DMS 273 (cell line): Measurements from ENCODE around the gene GFRA4.

Experiments used
- DNase-seq: peaks from one replicate; lab custom pipeline; 2025; ENCODE audit not compliant: unreplicated experiment; lab: John Stamatoyannopoulos, UW

The GFRA4 gene

DNA sequence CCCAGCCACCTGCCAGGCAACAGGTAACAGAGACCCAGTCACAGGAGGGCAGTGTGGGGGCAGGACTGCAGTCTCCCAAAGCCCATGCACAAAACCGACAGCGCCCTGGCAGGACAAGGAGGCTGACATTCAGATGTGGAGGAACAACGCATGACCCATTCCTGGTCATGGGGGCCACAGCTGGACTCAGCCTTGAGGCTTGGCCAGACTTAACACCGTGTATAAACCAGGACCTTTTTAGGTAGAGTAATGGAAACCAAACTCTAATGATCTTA, 8.1 kb downstream of the GFRA4 start:
- DNase-seq: no peak

DNA sequence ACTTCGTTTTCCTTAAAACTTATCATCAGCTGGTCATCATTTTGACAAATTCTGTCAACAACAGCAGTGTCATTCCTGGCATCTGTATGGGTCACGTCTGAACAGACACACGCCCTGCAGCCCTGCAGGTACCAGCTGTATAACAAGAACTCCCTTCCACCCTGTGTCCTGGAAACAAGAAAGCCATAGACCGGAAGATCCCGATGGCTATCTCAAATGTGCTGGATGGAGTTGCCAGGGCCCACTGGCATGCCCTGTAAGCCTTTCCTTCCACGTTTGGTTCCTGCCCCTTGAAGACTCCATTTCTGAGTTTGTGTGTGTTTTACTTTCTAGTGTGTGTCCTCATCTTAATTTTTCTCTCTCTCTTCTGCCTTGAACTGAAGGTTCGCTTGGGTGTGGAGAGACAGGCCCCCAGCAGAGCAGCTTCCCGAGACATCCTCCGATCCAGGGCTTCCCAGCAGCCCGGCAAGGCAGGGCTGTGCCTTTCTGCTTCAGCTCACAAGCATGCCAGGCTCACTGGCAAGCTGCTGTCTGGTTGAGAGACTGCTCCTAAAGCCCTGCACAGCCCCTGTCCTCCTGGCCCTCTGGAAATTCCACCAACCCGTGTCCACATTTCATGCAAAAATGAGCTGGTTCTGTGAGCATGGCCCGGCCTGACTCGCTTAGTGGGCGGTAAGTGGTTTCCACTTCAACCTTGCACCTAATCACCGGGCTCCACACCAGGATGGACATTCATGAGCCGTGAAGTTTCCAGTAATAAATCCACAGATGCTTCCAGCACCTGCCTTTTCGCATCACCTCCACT, 8.7 kb downstream of the GFRA4 start:
- DNase-seq: peak; percentile 44

DNA sequence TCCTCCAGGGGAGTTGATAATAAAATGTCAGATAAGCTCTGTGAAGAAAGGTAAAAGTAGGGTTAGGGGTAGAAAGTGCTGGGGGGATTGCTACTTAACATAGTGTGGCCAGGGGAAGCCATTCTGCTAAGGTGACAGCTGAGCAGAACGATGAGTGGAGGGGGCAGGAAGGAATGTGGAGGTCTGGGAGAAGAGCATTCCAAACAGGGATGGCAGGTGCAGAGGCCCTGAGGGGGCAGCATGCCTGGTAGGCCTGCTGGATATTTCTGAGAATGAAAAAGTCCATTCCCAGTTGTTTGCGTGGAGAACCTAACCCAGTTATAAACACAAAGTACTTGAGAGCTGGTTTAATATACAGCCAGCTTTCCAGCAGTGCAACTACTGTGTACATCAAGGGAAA, 9.3 kb downstream of the GFRA4 start:
- no peak for DNase-seq

DNA sequence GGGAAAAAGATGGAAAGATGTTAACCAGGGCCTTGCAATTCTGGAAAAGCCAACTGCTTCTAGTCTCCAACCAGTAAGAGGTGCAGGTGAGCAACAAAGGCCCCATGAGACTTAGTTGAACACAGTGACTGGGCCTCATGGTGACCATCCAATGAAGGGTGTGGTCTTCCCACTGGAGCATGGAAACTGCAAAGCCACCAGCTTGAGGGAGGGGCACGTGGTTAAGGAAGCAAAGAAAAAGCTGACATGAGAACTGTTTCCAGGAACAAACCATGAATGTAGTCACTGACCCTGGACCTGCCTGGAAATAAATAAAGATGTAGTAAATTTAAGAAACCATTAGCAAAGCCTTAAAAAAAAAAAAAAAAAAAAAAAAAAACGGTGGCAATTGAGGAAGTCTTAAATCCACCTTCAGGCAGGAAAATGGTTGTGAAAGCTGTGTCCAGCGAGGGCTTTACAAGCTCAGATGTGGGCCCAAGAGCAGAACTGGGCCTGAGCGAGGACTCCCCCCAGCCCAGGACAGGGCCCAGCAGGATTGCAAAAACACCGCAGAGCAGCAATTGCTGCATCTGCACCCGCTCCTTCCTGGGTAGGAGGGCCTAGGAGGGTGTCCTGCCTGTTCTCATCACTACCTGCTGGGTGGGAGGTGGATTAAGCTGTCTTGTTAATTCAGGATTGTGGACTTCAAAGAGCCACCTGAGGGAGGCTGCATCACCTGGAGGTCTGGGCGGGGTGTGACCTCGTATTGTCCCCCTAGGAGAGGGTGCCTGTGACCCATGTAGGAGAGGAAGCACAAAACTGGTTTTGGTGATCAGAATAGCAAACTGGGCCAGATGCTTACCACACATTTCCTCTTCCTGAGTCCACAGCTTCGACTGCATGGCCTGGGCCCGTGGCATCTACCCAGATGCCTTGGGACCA, 10.3 kb downstream of the GFRA4 start:
- no peak for DNase-seq

DNA sequence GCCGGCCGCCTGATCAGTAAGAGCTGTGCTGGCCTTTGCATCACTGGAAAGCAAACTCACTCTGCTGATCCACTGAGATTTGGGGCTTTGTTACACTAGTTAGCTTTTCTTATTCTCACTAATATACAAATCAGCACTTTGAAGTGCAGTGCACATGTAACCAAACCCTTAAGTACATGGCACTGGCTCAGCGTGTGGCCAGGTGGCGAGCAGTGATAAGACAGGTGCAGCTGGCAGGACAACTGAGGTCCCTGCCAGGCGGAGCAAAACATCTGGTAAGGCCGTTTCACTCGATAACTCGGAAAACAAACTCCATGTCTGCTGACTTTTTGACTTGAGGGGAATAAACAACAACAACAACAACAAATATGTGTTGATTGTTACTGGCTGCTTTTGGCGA, 11.0 kb downstream of the GFRA4 start:
- DNase-seq: peak; percentile 54

DNA sequence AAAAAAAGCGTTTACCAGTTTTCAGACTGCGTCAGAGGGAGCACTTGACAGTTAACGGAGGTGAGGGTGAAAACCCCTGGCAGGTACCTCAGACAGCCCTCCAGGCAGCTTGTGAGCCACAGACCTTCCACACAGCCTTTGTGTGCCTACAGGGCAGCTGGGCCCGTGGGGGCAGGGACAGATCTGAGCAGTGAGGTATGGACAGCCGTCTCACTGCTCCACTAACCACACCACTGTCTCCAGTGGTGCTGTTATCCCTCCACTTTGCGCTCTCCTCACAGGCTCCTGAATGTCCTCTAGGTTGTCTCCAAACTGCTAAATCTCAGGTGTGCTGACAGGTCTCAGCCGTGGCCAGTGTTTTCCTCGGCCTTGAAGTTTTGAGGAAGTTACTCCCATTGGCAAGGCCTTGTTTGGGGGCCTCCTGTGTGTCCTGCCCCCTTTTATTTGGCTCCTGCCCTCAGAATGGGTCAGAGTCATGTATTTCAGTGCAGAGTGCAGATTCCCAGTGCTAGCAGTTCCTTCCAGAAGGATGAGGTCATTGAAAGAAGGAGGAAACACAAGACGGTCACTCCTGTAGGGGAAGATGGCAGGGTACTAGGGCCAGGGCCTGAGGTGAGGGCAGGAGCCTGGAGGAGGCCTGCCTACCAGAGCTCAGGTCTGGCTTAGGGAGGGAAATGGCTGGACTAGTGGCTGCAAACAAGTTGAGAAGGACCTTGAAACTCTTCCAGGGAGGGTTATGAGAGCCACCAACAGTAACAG, 11.8 kb downstream of the GFRA4 start:
- DNase-seq: no peak

DNA sequence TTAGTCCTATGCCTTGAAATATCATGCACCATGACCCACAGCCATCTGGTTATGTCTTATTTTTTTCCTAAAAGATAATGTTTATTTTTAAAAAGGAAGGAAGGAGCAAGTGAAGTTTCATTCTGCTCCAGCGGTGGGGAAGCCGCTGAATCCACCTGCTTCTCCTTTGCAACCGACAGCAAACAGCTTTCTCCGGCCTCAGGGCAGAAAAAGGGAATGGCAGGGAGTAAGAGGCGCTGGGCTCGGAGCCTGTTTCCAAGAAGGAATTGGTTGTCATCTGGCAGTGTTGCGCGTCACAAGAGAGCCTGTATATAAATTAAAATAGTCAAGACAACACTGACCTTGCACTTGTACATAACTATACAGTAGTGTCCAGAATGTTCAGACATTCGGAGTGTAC, 14.2 kb downstream of the GFRA4 start:
- no peak for DNase-seq

DNA sequence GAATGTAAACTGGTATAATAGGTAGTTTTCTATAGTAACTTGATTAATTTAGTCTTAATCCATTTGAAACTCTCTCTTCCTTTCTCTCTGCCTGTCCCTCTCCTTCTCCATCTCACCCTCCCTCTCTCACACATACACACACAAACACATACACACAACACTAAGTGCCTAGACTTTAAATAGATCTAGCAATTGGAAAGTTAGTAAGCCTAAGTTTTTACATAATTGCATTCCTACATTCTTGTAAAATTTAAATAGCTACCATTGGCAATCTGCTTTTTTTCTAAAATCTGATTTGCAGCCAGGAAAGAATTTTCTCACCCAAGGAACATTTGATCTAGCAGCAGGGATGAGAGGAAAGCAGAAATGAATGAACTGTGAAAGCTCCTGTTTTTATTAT, 15.7 kb downstream of the GFRA4 start:
- DNase-seq: no peak

DNA sequence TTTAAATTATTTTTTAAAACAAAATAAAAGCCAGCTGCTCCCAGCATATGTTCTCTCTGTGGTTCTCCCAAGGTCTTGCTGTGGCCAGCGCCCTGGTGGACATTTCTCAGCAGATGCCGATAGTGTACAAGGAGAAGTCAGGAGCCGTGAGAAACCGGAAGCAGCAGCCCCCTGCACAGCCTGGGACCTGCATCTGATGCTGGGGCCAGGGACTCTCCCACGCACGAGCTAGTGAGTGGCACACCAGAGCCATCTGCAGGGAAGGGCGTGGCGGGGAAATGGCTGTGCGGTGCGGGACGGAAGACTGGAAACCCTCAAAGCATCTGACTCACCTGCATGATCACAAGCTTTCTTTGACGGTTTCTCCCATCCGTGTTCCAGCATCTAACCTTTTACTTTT, 16.5 kb downstream of the GFRA4 start:
- no peak for DNase-seq

DNA sequence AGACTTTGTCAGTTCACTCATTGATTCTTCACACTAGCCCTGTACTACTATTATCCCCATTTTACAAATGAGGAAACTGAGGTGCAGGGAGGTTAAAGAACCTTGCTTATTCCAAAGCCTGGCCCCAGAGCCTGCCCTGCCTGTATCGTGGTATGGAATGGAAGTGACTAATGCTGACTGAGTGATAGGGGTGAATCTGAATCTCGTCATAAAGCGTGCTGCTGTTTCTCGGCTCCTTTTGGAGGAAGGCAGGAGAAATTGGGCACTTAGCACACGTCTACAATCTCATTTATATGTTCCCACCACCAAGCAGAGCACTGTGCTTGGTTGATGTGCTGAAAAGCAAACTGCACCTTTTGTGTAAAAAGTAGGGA, 17.1 kb downstream of the GFRA4 start:
- DNase-seq: no peak

DNA sequence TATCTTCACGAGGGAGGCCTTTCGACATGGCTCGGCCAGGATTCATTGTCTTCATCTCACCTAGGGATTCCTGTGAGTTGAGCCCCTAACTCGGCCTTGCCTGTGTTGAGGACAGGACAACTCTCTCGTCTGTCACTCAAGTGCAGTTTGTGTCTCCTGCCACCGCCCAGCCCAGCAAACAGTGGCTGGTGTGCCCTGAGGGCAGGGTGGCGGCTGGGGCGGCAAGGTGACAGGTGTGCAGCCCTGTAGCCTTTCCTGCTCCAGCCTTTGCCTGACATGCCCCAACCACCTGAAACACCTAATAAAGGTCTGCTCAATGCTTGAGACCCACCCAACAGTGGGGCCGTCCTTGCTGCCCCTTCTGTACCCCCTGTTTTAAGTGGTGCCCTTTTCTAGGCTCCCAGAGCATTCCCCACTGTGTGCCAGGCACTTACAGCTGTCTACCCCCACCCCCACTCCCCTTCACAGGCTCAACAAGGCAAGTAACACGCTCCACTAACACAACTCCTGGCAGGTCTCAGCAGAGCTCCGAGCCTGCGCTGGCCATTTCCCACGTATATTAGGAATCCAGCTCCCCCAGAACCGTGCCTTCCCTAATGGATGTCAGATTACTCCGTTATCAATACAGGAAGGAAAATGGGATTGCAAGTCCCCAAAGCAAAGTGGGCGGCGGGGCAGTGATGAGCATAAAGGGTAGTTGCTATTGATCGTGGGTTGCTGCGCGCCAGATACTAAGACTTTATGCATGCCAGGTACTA, 17.7 kb downstream of the GFRA4 start:
- DNase-seq: no peak

DNA sequence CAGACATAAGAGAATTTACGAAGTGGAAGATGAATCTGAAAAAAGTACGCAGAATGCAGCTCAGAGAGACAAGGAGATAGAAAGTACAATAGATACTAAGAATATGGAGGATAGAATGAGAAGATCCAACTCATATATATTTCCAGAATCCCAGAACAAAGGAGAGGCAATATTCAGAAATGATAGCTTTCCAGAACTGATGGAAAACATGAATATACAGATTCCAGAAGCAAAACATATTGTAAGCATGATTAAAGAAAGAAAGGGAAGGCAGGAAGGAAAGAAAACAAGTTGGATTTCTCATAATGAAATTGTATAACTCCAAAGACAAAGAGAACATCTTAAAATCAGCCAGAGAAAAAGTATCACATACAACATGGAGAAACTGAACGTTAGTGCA, 22.9 kb downstream of the GFRA4 start:
- DNase-seq: no peak

DNA sequence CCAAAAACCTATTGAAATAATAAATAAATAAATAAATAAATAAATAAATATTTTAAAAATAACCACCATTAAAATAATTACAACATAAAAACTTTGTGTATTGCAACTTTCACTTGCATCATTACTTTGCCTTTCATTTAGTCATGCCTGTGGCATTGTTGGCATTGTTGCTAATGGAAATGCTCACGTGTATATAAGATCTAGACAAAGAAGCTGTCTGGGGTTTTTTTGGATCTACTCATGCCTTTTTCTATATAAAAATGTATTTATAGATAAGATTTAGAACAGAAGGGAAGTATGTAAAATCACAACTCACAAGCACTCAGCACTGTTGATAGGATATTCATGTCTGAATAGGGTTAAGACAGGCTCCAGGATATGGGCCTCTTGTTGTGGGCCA, 27.9 kb downstream of the GFRA4 start:
- no peak for DNase-seq

DNA sequence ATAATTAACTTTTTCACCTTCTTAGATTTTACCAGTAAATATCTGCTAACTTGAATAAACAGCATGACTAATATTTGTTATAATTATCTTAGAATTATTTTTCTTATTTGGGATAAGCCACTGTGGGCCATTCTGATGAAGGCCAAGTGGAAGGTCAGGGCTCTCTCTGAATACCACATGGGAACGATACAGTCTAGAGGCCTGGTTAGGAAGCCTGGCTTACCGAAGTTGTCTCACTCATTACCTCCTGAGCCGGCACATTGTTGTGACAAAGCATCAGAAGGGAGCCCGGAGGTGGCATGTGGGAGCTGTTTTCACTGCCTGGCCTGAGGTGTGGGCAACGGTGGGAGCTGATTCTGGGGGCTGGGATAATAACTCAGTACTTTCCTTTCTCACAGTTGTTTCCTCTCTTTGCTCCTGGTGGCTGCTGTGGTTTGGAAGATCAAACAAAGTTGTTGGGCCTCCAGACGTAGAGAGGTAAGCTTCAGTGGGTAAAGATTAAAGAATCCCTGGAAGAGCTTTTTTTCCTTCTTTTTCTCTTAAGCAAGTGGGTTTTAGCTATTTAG, 29.2 kb downstream of the GFRA4 start:
- DNase-seq: no peak

DNA sequence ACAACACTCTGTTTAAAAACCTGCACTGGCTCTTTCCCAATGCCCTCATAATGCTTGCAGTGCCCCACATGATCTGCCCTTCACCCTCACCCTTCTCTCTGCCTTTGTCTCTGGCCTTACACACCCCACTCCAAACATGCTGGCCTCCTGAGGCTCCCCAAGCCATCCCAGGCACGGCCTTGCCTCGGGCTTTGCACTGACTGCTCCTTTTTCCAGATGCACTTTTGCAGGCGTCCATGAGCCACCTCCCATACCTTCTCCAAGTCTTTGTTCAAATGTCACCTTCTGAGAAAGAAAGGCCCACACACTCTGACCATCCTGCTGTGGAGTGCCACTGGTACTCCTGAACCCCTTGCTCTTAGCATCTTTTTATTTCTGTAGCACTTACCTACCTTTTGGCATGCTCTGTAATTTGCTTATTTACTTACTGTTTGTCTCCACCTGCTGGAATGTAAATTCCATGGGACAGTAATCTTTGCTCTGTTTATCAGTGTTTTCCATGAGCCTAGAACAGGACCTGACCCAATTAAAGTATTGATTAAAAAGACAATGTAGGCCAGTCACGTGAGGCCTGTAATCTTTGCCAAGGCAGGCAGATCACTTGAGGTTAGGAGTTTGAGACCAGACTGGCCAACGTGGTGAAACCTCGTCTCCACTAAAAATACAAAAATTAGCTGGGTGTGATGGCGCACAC, 30.7 kb downstream of the GFRA4 start:
- no peak for DNase-seq

DNA sequence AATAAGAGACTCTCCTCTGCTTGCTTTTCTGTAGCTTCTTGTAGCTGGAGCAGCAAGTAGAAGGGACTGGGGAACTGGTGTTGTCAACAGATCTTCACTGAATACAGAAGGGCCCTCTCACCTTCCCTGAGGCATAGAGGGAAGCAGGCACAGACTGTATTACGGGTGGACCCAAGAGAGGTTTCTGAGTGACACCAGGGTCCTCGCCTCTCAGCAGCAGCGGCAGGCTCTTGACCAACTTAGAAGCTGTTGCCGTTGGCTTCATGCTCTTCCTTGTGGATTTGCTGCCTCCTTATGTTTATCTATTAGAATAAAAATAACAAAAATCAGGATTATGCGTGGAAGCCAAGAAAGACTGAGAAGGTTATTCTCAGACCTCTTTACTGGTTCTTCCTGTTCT, 31.7 kb downstream of the GFRA4 start:
- DNase-seq: no peak

DNA sequence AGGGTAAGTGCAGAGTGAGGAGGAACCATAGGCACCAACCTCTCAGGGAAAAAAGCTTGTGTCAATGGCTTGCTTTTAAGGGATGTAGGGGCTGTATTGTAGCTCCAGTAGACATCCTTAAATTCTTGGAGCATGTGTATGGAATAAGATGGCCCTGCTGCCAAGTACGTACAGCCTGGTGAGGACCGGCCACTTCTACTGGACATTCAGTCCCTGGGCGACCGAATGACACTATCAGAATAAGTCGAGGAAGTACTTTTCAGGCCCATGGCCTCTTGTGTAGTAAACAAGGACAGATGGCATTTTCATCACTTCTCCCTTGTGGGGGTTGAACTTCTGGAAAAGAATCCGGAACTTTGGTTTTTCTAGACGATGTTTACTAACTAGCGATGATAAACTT, 32.8 kb downstream of the GFRA4 start:
- DNase-seq: no peak

DNA sequence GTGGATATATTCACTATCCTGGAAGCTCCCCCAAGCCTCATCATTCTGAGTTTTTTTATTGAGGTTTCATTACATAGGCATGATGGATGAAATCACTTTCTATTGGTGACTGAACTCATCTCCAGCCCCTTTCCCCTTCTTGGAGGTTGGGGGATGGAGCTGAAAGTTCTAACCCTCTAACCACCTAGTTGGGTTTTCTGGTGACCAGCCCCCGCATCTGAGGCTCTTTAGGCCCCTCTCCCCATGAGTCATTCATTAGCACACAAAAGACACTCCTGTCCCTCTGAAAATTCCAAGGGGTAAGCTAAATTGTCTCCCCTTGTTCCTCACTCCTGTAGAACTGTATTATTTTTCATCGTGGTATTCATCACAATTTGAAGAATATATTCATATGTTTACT, 33.3 kb downstream of the GFRA4 start:
- no peak for DNase-seq

DNA sequence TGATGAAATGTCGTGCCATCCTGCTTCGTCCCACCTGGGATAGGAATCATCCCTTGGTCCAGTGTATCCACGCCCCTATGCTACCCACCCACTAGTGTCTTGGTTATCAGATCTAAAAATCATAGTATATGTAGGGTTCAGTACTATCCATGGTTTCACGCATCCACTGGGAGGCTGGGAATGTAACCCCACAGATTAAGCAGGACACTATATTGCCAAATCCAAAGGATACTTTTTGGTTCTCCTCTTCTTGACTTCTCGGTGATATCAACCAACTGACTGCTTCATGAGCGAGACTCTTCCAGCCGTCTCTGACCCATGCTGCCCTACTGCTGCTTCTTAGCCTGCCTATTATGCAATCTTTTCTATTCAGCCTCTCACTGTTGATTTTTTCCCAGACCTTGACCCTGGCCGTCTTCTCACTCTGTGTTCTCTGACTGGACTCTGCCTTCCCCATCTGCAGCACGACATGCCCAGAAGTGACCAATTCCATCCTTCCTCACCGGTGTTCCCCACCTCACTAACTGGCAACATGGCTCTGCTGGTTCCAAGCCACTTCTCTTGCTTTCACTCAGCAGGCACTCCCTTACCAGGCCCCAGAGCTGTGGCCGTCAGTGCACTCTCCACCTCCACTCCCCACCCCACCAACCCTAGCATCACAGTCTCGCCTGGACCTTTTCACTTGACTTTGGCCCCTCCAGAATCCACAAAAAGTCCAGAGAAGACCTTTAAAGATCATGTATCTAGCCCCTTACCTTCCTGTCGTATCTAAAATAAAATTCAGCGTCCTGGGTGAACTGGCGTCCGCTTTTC, 34.5 kb downstream of the GFRA4 start:
- DNase-seq: no peak
